HCT116 (cell line): ENCODE results near the gene MAFG. TPM values are rescaled to one million over a fixed set of nuclear protein-coding genes. Genes with fewer than 3 reads are reported as not detected.

ENCODE experiments used
- ATAC-seq: fragments of 200-7000 bp; cut with Tn5 transposase; 2 replicates; pipeline ENCODE4 v1.9.1; 2020; ENCODE audit warnings: mild to moderate bottlenecking, moderate library complexity
- BruUV-seq: library from RNA; stranded (reverse); fragments of 400-500 nt; replicated peaks from 2 replicates; lab custom pipeline; 2021; lab: Mats Ljungman, UMichigan
- CTCF ChIA-PET: fragments of 300-600 bp; sonication (Branson Sonifier 250); formaldehyde crosslinking; loops from one replicate; lab custom pipeline; 2021; ENCODE audit warnings: antibody characterized with exemption; lab: Charles Lee
- POLR2A ChIA-PET: fragments of 300-600, 350-600 bp; sonication (Branson Sonifier 250); formaldehyde crosslinking; loops from one replicate; lab custom pipeline; 2021; ENCODE audit warnings: antibody characterized with exemption; lab: Charles Lee
- RAD21 ChIA-PET, 2 experiments: fragments of 300-600 bp; sonication (Branson Sonifier 250); formaldehyde crosslinking; loops; one replicate each; lab custom pipeline; 2023; ENCODE audit warnings: low total read pairs in 2 of 2; ENCODE audit not compliant: uncharacterized antibody in 2 of 2, unreplicated experiment in 2 of 2, low non-redundant PET in 1 of 2; lab: Charles Lee
- DNase-seq: peaks from one replicate; pipeline ENCODE4 v3.0.0-alpha.2; 2010; ENCODE audit warnings: low read depth, low spot score
- H2AFZ ChIP-seq: fragments of 200-600 bp; shearing (Covaris generic), sonication (generic); 2 replicates; pipeline ENCODE4 v1.6.1; 2017; ENCODE audit warnings: low read depth, mixed run types, mixed read lengths, antibody characterized with exemption, low read length; ENCODE audit not compliant: poor library complexity, severe bottlenecking
- H3K27ac ChIP-seq: 2 replicates; pipeline ENCODE4 v1.5.1; 2012; ENCODE audit warnings: low read depth, low read length
- H3K27me3 ChIP-seq: fragments of 200-600 bp; sonication (generic); 2 replicates; pipeline ENCODE4 v1.6.1; 2016; ENCODE audit warnings: mixed run types, low read length, mixed read lengths; ENCODE audit not compliant: insufficient read depth
- H3K36me3 ChIP-seq, 2 experiments: fragments of 200-500 bp in 1 of 2; fragments of 200-600 bp in 1 of 2; sonication (Bioruptor generic) in 1 of 2; sonication (generic) in 1 of 2; 2 replicates each; pipeline versions ENCODE4 v1.5.1 to v1.6.1; 2014 to 2016; ENCODE audit warnings: low read length in 2 of 2, inconsistent platforms in 1 of 2, mixed read lengths in 1 of 2, mixed run types in 1 of 2; ENCODE audit not compliant: insufficient read depth in 2 of 2, control insufficient read depth in 1 of 2
- H3K4me1 ChIP-seq, 2 experiments: fragments of 200-600 bp in 1 of 2; sonication (generic) in 1 of 2; 2 replicates each; pipeline versions ENCODE4 v1.5.1 to v1.6.1; 2012 to 2017; ENCODE audit warnings: low read length in 2 of 2, inconsistent platforms in 1 of 2, mild to moderate bottlenecking in 1 of 2, mixed read lengths in 1 of 2, mixed run types in 1 of 2, moderate library complexity in 1 of 2; ENCODE audit not compliant: insufficient read depth in 2 of 2, control insufficient read depth in 1 of 2
- H3K4me2 ChIP-seq: fragments of 200-600 bp; sonication (generic); 2 replicates; pipeline ENCODE4 v1.6.1; 2017; ENCODE audit warnings: mixed run types, low read length, mixed read lengths
- H3K4me3 ChIP-seq, 2 experiments: fragments of 200-600 bp in 1 of 2; sonication (generic) in 1 of 2; replicated peaks in 1 of 2; 2 replicates each; pipeline ENCODE4 v1.5.1; 2011 to 2016; ENCODE audit warnings: low read length in 2 of 2, control low read depth in 1 of 2, low read depth in 1 of 2, mild to moderate bottlenecking in 1 of 2, mixed read lengths in 1 of 2, mixed run types in 1 of 2
- H3K79me2 ChIP-seq: fragments of 200-600 bp; sonication (generic); 2 replicates; pipeline ENCODE4 v1.6.1; 2017; ENCODE audit warnings: mild to moderate bottlenecking, mixed run types, low read length, moderate library complexity, mixed read lengths; ENCODE audit not compliant: insufficient read depth
- H3K9ac ChIP-seq: fragments of 200-600 bp; sonication (generic); 2 replicates; pipeline ENCODE4 v1.6.1; 2016; ENCODE audit warnings: low read length, mixed read lengths
- H3K9me2 ChIP-seq: fragments of 200-600 bp; sonication (generic), shearing (Covaris generic); 2 replicates; pipeline ENCODE4 v1.6.1; 2017; ENCODE audit warnings: mixed run types, mild to moderate bottlenecking, moderate library complexity; ENCODE audit not compliant: insufficient read depth
- H3K9me3 ChIP-seq, 2 experiments: fragments of 200-500 bp in 1 of 2; fragments of 200-600 bp in 1 of 2; sonication (Bioruptor generic) in 1 of 2; sonication (generic) in 1 of 2; 2 replicates each; pipeline ENCODE4 v1.6.1; 2014 to 2017; ENCODE audit warnings: low read length in 2 of 2, mixed read lengths in 2 of 2, inconsistent platforms in 1 of 2, low read depth in 1 of 2, mild to moderate bottlenecking in 1 of 2, mixed run types in 1 of 2, moderate library complexity in 1 of 2; ENCODE audit not compliant: control insufficient read depth in 1 of 2, insufficient read depth in 1 of 2
- H4K20me1 ChIP-seq: fragments of 200-600 bp; sonication (generic), shearing (Covaris generic); 2 replicates; pipeline ENCODE4 v1.6.1; 2017; ENCODE audit warnings: mixed run types, mild to moderate bottlenecking, moderate library complexity; ENCODE audit not compliant: insufficient read depth
- ATF3 ChIP-seq: IDR thresholded peaks from 2 replicates; pipeline ENCODE4 v1.6.1; 2012
- CEBPB ChIP-seq: IDR thresholded peaks from 2 replicates; pipeline ENCODE4 v1.6.1; 2012; ENCODE audit warnings: low read depth
- ELF1 ChIP-seq: IDR thresholded peaks from 2 replicates; pipeline ENCODE4 v1.6.1; 2012; ENCODE audit warnings: low read depth, borderline replicate concordance
- POLR2AphosphoS5 ChIP-seq: IDR thresholded peaks from 2 replicates; pipeline ENCODE4 v1.6.1; 2011; ENCODE audit warnings: mild to moderate bottlenecking, low read depth, low read length, moderate library complexity
- RAD21 ChIP-seq: IDR thresholded peaks from 2 replicates; pipeline ENCODE4 v1.6.1; 2012; ENCODE audit warnings: low read depth, mild to moderate bottlenecking
- ZBTB33 ChIP-seq: IDR thresholded peaks from 2 replicates; pipeline ENCODE4 v1.6.1; 2011; ENCODE audit warnings: mild to moderate bottlenecking, low read length, moderate library complexity; ENCODE audit not compliant: insufficient replicate concordance; ENCODE audit errors: extremely low read depth
- ZFX ChIP-seq: fragments of 450-650 bp; IDR thresholded peaks from 2 replicates; pipeline ENCODE4 v1.6.1; 2017
- ZNF274 ChIP-seq: fragments of 200-500 bp; sonication (Bioruptor generic); IDR thresholded peaks from 2 replicates; pipeline ENCODE4 v1.6.1; 2014; ENCODE audit warnings: mild to moderate bottlenecking, low read depth, low read length, inconsistent platforms
- intact Hi-C: fragments of 100-400 bp; cut with micrococcal nuclease; formaldehyde crosslinking; loops from 2 replicates; pipeline ENCODE4 v1.10.0; 2022
- total RNA-seq: library from RNA; stranded (reverse); gene quantifications from one replicate; pipeline ENCODE4 v1.2.1, GENCODE V29; 2021; ENCODE audit not compliant: unreplicated experiment

MAFG gene
- total RNA-seq, 1 experiment from 2014 or later, result 46.8 TPM

- POLR2A ChIA-PET, result interaction anchor here (0.5 to 1.6 kb wide), 5 partner anchors 10 to 290 kb away, joined by 3 to 5 read pairs (median 4); partner anchors contain the start of genes ANAPC11 and P4HB
- ATAC-seq (peak; percentile 0; the same call in 1 of the 2 replicates), DNase-seq (no peak)
- H3K27me3 ChIP-seq, result no peaks in the 10 kb centered on the region
- RAD21 ChIA-PET, result interaction anchor here in 1 of 2 experiments (0.8 kb wide), 1 partner anchor 40 kb away, joined by 3 read pairs; no protein-coding TSS in a partner anchor
- H4K20me1 ChIP-seq, result peaks cover 2% of the 10 kb centered on the region; the same call in 1 of the 2 replicates
- no peak overlapping the region for H2AFZ ChIP-seq
- no peak for TF ChIP-seq ZNF274
- TF ChIP-seq ELF1, result no peak
- no peak for TF ChIP-seq RAD21
- no peak for TF ChIP-seq ATF3
- no peak for TF ChIP-seq ZBTB33
- TF ChIP-seq CEBPB, result no peak
- peak; percentile 95 for TF ChIP-seq ZFX
- peak; percentile 5; the same call in 1 of the 2 replicates for TF ChIP-seq POLR2AphosphoS5
- H3K9ac ChIP-seq, result peak overlapping the region; percentile 99
- H3K36me3 ChIP-seq, result peaks cover 7 to 17% of the 10 kb centered on the region in 2 experiments; a peak in 3 of 4 replicates
- peak overlapping the region; percentile 71 to 95 for H3K4me3 ChIP-seq
- intact Hi-C loops, result loop anchor here (5.0 kb wide), 1 partner anchor 57 kb away; the partner anchor contains the start of gene MAFG
- peak overlapping the region; percentile 86 for H3K4me2 ChIP-seq
- no peaks in the 10 kb centered on the region for H3K9me3 ChIP-seq
- H3K9me2 ChIP-seq, result no peaks in the 10 kb centered on the region
- BruUV-seq, result no TSS peak
- peaks cover 38 to 79% of the 10 kb centered on the region in 2 experiments for H3K4me1 ChIP-seq
- CTCF ChIA-PET, result interaction anchor here (1.0 to 2.7 kb wide), 6 partner anchors 9 to 151 kb away, joined by 3 to 27 read pairs (median 4); partner anchors contain the start of genes CENPX and LRRC45
- H3K79me2 ChIP-seq, result peaks cover 43% of the 10 kb centered on the region
- H3K27ac ChIP-seq, result peak overlapping the region; percentile 99
These were observed 57.2 kb downstream of the MAFG start for GRCh38 chr17:81870131-81870980.
